Stimulated activated CD8-positive, alpha-beta memory T cell treated with anti-CD3 and anti-CD28 coated beads, Interleukin-4, amount 100 ng/mL, for 48 hours (primary cell): ENCODE results near the gene GALNT5.
"Not testable (repeated sequence)": the region's sequence is repeated elsewhere in the genome, so short reads cannot be mapped to it uniquely, and the experiment has no call there.

Experiments
- DNase-seq: peaks from one replicate; pipeline ENCODE4 v3.0.0-alpha.2; 2020

The GALNT5 gene

DNA sequence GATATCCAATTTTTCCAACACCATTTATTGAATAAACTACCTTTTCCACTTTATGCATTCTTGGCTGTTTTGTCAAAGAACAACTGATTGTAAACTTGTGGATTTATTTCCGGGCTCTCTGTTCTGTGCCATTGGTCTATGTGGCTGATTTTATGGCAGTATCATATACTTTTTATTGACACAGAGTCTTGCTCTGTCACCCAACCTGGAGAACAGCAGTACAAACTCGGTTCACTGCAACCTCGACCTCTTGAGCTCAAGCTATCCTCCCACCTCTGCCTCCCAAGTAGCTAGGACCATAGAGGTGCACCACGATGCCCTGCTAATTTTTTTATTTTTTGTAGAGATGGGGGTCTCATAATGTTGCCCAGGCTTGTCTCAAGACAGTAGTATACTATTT is 6.7 kb upstream of the GALNT5 start:
- no peak for DNase-seq

DNA sequence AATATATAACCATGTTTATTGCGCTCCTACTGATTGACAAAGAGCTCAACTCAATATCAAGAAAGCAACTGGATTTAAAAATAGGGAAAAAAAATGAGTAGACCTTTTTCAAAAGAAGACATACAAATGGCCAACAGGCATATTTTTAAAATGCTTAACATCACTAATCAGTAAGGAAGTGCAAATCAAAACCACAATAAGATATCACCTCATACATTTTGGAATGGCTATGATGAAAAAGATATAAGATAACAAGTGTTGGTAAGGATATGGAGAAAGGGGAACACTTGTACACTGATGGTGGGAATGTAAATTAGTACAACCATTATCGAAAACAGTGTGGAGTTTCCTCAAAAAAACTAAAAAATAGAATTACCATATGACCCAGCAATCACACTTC is 5.6 kb upstream of the GALNT5 start:
- DNase-seq = no peak

GRCh38 chr2:157252529-157252928 is 5.0 kb upstream of the GALNT5 start:
- no peak for DNase-seq

GRCh38 chr2:157254041-157254440 is 3.5 kb upstream of the GALNT5 start:
- no peak for DNase-seq

DNA sequence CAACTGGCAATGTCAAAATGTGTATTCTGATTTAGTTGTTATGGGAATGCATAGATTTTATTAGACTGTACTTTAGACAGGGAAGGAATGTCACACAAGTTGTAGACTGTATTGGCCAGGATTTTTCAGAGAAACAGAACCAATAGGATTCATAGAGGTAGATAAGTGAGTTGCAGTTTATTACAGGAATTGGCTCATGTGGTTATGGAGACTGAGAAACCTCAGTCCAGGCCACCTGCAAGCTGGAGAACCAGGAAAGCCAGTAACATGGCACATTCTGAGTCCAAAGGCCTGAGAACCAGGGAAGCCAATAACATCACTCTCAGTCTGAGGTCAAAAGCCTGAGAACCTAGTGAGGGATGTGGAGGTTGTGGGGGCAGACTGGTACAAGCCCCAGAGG is 1.8 kb upstream of the GALNT5 start:
- DNase-seq = no peak

- peak; percentile 43 for DNase-seq
Measured at GRCh38 chr2:157256626-157257025, 879 bp upstream of the GALNT5 start.

GRCh38 chr2:157258520-157259326 is 1.2 kb downstream of the GALNT5 start:
- DNase-seq = no peak

GRCh38 chr2:157259386-157259785 is 1.9 kb downstream of the GALNT5 start:
- DNase-seq = no peak

DNA sequence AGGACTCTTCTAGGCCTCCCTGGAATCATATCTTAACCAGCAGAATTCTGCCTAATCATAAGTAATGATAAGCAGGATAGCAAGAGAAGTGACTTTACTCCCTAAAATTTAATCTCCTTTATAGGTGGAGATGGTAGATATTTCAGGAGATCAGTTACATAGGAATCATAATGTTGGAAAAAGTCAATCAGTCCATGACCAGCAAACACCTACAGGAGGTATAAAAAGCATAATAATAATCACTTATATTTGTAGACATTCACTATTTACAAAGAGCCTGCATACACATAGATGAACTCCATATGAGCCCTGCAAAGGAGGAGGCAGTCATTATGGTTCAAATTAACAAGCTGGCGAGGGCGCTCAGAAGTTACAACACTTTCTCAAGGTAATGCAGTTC is 2.5 kb downstream of the GALNT5 start:
- DNase-seq = no peak

GRCh38 chr2:157260533-157261198 is 3.2 kb downstream of the GALNT5 start:
- no peak for DNase-seq

DNA sequence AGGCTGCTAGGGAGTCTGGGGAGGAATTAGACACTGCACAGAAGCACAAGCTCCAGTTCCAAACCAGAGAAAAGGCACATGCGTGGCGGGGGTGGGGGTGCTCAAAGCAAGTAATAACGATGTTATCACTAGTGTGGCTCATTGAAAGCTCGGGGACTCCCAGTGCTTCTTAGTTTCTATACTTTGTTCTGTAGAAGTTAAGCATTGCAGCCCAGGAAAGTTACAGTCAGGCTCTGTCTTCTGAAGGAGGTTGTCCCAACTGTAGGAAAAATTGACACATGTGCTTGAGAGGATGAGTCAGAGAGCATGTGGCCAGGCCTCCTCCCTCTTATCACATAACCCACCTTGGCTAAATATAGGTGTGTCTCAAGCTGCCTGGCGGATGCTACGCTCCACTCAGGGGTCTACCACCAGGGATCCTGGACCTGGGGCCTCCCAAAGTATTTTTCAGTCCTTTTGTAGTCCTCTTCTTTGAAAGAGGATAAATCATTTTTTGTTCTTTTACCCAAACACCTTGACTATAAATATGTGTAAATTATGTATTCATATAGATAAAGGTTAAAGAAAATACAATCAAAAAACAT is 3.8 kb downstream of the GALNT5 start:
- peak; percentile 69 for DNase-seq

GRCh38 chr2:157262248-157262647 is 4.7 kb downstream of the GALNT5 start:
- no peak for DNase-seq

DNA sequence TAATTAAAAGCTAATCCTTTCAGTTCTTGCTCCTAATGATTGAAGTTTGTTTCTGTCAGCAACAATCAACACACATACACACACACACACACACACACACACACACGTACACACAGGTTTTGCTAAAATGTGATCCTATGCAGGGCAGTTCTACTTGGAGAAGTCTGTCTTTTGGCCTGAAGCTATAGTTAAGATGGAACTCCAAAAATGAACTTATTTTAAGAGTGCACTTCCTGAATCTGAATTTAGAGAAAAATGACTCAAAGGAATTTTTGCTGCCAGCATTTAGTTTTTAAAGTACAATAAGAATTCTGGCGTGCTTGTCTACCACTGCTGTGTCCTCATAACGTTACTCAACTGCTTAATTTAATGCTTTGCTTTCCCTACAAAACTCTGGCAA is 6.6 kb downstream of the GALNT5 start:
- DNase-seq = no peak

DNA sequence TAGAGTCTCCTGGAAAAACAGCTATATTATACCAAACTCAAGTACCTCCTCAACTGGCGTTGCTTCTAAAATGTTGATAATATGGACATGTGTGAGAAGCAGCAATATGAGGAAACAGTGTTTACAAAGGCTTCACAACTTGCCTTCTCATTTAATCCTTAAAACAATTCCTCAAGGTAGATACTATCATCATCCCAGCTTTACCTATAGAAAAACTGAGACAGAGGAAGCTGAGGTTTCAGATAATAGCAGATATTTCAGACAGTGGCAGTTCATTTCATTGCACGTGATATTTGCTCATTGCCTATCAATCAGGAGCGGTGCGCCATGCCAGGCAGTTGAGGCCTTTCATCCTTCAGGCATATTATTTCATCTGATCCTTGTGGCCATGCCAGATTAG is 8.3 kb downstream of the GALNT5 start:
- no peak for DNase-seq

- no peak for DNase-seq
Measured at GRCh38 chr2:157267476-157267875, 10.0 kb downstream of the GALNT5 start.

GRCh38 chr2:157269060-157269459 is 11.6 kb downstream of the GALNT5 start:
- no peak for DNase-seq

GRCh38 chr2:157269922-157270321 is 12.4 kb downstream of the GALNT5 start:
- DNase-seq = no peak

DNA sequence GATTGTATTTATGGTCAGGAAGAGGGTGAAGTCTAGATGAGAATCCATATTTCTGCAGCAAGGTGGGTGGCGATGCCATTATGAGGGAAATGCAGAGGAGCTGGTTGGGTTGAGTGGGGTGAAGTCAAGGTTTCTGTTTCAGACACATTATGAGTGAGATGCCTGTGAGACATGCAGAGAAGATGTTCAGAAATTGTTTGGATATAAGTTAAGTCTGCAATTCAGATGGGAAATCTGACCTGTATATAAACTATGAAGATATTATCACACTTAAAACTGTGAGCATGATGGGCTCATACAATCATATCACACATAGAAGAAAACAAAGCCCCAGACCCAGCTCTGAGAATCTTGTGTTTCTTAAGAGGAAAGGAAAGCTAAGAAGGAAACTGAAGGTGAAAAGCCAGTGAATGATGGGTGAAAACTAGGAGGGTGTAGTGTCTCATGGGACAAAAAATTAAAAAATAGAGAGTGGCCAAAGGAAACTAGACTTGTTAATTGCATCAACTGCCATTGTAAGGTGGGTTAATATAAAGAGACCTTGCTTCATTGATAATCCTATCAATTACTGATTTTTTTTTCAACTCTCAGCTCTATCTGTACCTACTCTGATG is 14.2 kb downstream of the GALNT5 start:
- DNase-seq = no peak

GRCh38 chr2:157279311-157279710 is 21.8 kb downstream of the GALNT5 start:
- not testable (repeated sequence) for DNase-seq

GRCh38 chr2:157281316-157281715 is 23.8 kb downstream of the GALNT5 start:
- DNase-seq = no peak

GRCh38 chr2:157283468-157283867 is 26.0 kb downstream of the GALNT5 start:
- DNase-seq = no peak

DNA sequence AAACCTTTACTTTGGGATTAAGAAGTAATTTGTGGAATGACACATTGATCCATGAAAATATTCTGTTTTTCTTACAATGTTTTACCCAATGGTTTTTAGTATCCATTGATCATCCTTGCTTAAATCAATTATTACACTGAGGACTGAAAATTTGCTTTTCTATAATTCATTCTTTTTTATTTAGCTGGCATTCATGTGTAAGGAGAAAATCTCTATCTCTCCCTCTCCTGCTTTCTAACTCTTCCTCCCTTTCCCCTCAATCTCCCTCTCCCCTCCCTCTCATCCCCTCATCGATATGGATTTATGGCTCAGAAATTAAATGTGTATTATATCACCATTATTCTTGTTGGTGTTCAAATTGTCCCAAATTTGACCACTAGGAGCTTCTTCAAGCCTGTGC is 29.7 kb downstream of the GALNT5 start:
- no peak for DNase-seq

DNA sequence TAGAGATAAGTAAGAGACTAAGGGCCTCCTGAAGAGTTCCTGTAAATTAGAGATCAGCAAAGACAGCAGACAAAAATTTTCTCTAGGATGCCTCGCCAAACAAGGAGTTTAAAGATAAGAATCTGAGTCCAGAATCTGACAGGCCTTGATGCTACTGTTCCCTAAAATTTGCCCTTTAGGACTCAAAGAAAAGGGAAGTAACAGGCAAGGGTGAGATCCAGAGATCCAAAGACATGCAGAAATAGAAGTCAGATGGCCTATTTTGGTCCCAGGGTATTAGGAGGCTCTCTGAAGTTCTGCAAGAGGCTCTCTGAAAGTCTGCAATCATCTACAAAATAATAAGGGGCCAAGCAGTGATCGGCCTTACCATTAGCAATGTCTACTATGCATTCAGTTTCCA is 33.0 kb downstream of the GALNT5 start:
- no peak for DNase-seq

DNA sequence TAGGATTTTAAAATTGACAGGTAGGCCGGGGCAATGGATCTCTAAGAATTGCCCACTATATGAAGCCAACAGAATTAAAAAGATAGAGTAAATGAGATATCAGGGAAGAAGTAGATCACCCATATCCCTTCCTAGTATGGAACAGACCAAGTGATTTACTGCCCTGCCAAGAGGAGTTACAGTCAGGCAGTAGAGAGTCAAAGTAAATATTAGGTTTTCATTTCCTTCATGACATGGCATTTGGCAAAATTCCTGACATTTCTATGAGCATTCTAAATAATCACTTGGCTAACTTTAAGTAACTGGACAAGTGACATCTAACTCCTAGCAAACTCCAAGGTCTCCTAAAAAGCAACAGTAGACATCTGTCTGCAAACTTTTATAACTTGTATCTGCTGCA is 33.5 kb downstream of the GALNT5 start:
- no peak for DNase-seq
